ENCODE results near the gene RAPGEF4. TPM values are rescaled to one million over a fixed set of nuclear protein-coding genes. Genes with fewer than 3 reads are reported as not detected.

RAPGEF4 gene
- total and polyA plus RNA-seq, 2 of the 8 experiments (the other 6 are each of a cell fraction or from before 2014, with no cell fraction given): 1.2 to 2.6 TPM

- TF ChIP-seq RFX5 (IDR thresholded peaks at IDR 0.05; ENCODE audit: borderline replicate concordance, low read depth, low read length): no peak
- TF ChIP-seq HDAC2 (IDR thresholded peaks at IDR 0.05; ENCODE audit: borderline replicate concordance in 1 of 2, low read depth in 2 of 2, low read length in 2 of 2): no peak
- no peak for TF ChIP-seq FOSL1 (IDR thresholded peaks at IDR 0.05; ENCODE audit: insufficient read depth, low read depth, low read length)
- no peak for TF ChIP-seq RNF2 (IDR thresholded peaks at IDR 0.05; ENCODE audit: borderline replicate concordance, low read depth, low read length, missing control alignments, poor library complexity, severe bottlenecking)
Observed at GRCh38 chr2:172938713-172939375, 203.2 kb downstream of the RAPGEF4 start (continued).

All from H1 (cell line).